Endothelial cell of umbilical vein (primary cell): ENCODE data around the gene TOR4A. TPM values are rescaled to one million over a fixed set of nuclear protein-coding genes. Genes with fewer than 3 reads are reported as not detected.

Experiments used
- BruUV-seq: library from RNA; stranded (reverse); fragments of 400-500 nt; replicated peaks from 2 replicates; lab custom pipeline; 2021; lab: Mats Ljungman, UMichigan
- CTCF ChIA-PET: fragments of 300-600, 350-600 bp; sonication (Branson Sonifier 250); formaldehyde crosslinking; loops from one replicate; lab custom pipeline; 2021; ENCODE audit warnings: antibody characterized with exemption, inconsistent platforms; lab: Charles Lee
- POLR2A ChIA-PET: fragments of 300-600, 350-600 bp; sonication (Branson Sonifier 250); formaldehyde crosslinking; loops from one replicate; lab custom pipeline; 2021; ENCODE audit warnings: antibody characterized with exemption, inconsistent platforms; lab: Charles Lee
- DNase-seq: peaks from one replicate; pipeline ENCODE4 v3.0.0-alpha.2; 2011; ENCODE audit warnings: low read depth, low spot score
- FAIRE-seq: peaks from 2 replicates; lab custom pipeline; 2011; peaks lifted over from hg19 to GRCh38; lab: Jason Lieb, UNC
- H2AFZ ChIP-seq: 2 replicates; pipeline ENCODE4 v1.6.0; 2012; ENCODE audit warnings: low read depth, low read length, control low read depth, inconsistent platforms
- H3K27ac ChIP-seq: 2 replicates; pipeline ENCODE4 v1.5.1; 2011; ENCODE audit warnings: low read depth, mild to moderate bottlenecking, control low read depth, low read length, moderate library complexity; ENCODE audit not compliant: insufficient read depth
- H3K27me3 ChIP-seq, 2 experiments: 2 replicates each; pipeline versions ENCODE4 v1.6.0 to v1.6.1; 2011; ENCODE audit warnings: low read length in 2 of 2, mixed read lengths in 1 of 2; ENCODE audit not compliant: control insufficient read depth in 2 of 2, insufficient read depth in 2 of 2
- H3K36me3 ChIP-seq, 2 experiments: 2 replicates in 1 of 2; 3 replicates in 1 of 2; pipeline ENCODE4 v1.5.1; 2011; ENCODE audit warnings: low read length in 2 of 2, mild to moderate bottlenecking in 1 of 2, moderate library complexity in 1 of 2; ENCODE audit not compliant: control insufficient read depth in 2 of 2, insufficient read depth in 2 of 2; ENCODE audit errors: extremely low read depth in 1 of 2
- H3K4me1 ChIP-seq: 3 replicates; pipeline ENCODE4 v1.5.1; 2011; ENCODE audit warnings: mild to moderate bottlenecking, low read length; ENCODE audit not compliant: control insufficient read depth, insufficient read depth; ENCODE audit errors: extremely low read depth
- H3K4me2 ChIP-seq: 2 replicates; pipeline ENCODE4 v1.6.1; 2011; ENCODE audit warnings: low read length, control low read depth, mixed read lengths; ENCODE audit not compliant: insufficient read depth
- H3K4me3 ChIP-seq, 3 experiments: fragments of 200-600 bp in 1 of 3; sonication (generic), shearing (Covaris generic) in 1 of 3; replicated peaks in 1 of 3; 2 replicates each; pipeline ENCODE4 v1.5.1; 2011 to 2016; ENCODE audit warnings: control low read depth in 3 of 3, low read length in 3 of 3, mild to moderate bottlenecking in 2 of 3, inconsistent platforms in 1 of 3, low read depth in 1 of 3, moderate library complexity in 1 of 3; ENCODE audit not compliant: insufficient read depth in 1 of 3
- H3K79me2 ChIP-seq: 2 replicates; pipeline ENCODE4 v1.6.0; 2012; ENCODE audit warnings: low read length, inconsistent platforms; ENCODE audit not compliant: control insufficient read depth, insufficient read depth
- H3K9ac ChIP-seq: replicated peaks from 2 replicates; pipeline ENCODE3; 2011; ENCODE audit warnings: low read length, control low read depth; ENCODE audit not compliant: insufficient read depth; ENCODE audit errors: extremely low read depth
- H3K9me1 ChIP-seq: replicated peaks from 3 replicates; pipeline ENCODE4 v1.6.0; 2011; ENCODE audit warnings: mild to moderate bottlenecking, low read length; ENCODE audit not compliant: control insufficient read depth, insufficient read depth; ENCODE audit errors: extremely low read depth
- H3K9me3 ChIP-seq: replicated peaks from 2 replicates; pipeline ENCODE4 v1.5.1; 2012; ENCODE audit warnings: low read length, inconsistent platforms; ENCODE audit not compliant: control insufficient read depth, insufficient read depth
- H4K20me1 ChIP-seq: replicated peaks from 2 replicates; pipeline ENCODE3; 2011; ENCODE audit warnings: mild to moderate bottlenecking, low read length; ENCODE audit not compliant: control insufficient read depth, insufficient read depth; ENCODE audit errors: extremely low read depth
- EZH2 ChIP-seq: IDR thresholded peaks from 2 replicates; pipeline ENCODE4 v1.6.1; 2012; ENCODE audit warnings: borderline replicate concordance, low read depth, mild to moderate bottlenecking, moderate library complexity, low read length, inconsistent platforms; ENCODE audit not compliant: severe bottlenecking
- GATA2 ChIP-seq: IDR thresholded peaks from 2 replicates; pipeline ENCODE4 v1.7.0; 2011; ENCODE audit warnings: low read depth, mild to moderate bottlenecking, moderate library complexity, mixed read lengths, low read length; ENCODE audit not compliant: insufficient read length, insufficient read depth
- JUN ChIP-seq: IDR thresholded peaks from 2 replicates; pipeline ENCODE4 v1.6.1; 2011; ENCODE audit warnings: borderline replicate concordance, low read depth; ENCODE audit not compliant: insufficient read length, insufficient read depth
- MYC ChIP-seq: IDR thresholded peaks from one replicate; pipeline ENCODE4 v1.6.1; 2011; ENCODE audit warnings: mild to moderate bottlenecking, low read depth, low read length
- POLR2A ChIP-seq: IDR thresholded peaks from 2 replicates; pipeline ENCODE4 v1.6.1; 2012; ENCODE audit warnings: low read depth, mild to moderate bottlenecking, control low read depth, low read length
- dilution Hi-C: fragments of 300-500 bp; cut with MboI; formaldehyde crosslinking; loops from one replicate; pipeline ENCODE4 v1.15.0; 2019; ENCODE audit warnings: low sequenced_read_pairs; ENCODE audit not compliant: extremely low pct_ligation_motif_present
- intact Hi-C: fragments of 100-400 bp; cut with micrococcal nuclease; formaldehyde crosslinking; loops from one replicate; pipeline ENCODE4 v1.10.0; 2022
- polyA plus RNA-seq, 4 experiments: library from polyadenylated mRNA; depleted of rRNA in 3 of 4; stranded (reverse) in 3 of 4; unstranded in 1 of 4; fragments of >200 nt; gene quantifications; 2 replicates each; pipeline versions ENCODE4 v1.2.1 to v1.2.3, GENCODE V29; 2011 to 2012; ENCODE audit warnings: missing spikeins in 1 of 4
- total RNA-seq: library from RNA; stranded (reverse); gene quantifications from 2 replicates; pipeline ENCODE4 v1.2.3, GENCODE V29; 2021
- TF ChIP-seq, protein P1 (sequence below), 2 donors: IDR thresholded peaks; 1 replicate in 1 of 2; 2 replicates in 1 of 2; pipeline ENCODE4 v1.5.1; 2011; ENCODE audit warnings: low read length in 2 of 2, mild to moderate bottlenecking in 2 of 2, moderate library complexity in 2 of 2, control low read depth in 1 of 2, inconsistent platforms in 1 of 2, low read depth in 1 of 2; ENCODE audit not compliant: insufficient read depth in 1 of 2; ENCODE audit errors: extremely low read depth in 1 of 2
- TF ChIP-seq, protein P2 (sequence below): IDR thresholded peaks from 2 replicates; pipeline ENCODE4 v1.6.1; 2011; ENCODE audit not compliant: insufficient read depth, insufficient read length

The TOR4A gene
- total and polyA plus RNA-seq, 2 donors (not counting 3 experiments of a cell fraction or from before 2014, with no cell fraction given) = 32.4 to 48.0 TPM

DNA sequence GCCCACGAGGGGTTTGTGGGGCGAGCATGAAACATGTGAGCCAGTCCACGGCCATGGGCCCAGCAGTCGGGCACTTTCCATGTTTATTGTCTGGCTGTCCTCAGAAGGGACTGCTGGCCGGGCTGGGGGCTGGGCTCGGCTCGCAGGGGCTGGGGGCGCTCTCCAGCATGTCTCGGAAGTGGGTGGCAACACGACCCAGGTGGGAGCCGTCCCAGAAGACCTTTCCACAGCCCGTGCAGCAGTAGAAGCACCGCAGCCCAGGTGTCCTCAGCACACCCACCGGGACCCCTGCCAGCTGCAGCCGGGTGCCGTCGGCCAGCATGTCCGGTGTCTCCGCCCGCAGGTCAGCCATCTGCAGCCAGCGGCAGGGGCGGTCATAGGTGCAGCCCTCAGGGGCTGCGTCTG is 29.3 kb downstream of the TOR4A start:
- Histone ChIP-seq H4K20me1 (no peaks in the 10 kb centered on the region), H3K9me1 (no peaks in the 10 kb centered on the region), H3K4me2 (no peak overlapping the region), H3K27ac (peak overlapping the region; percentile 97), H3K9me3 (no peaks in the 10 kb centered on the region), H3K27me3 (no peaks in the 10 kb centered on the region), H3K4me3 (no peak overlapping the region), H3K4me1 (peaks cover 36% of the 10 kb centered on the region), H3K79me2 (no peaks in the 10 kb centered on the region), H3K36me3 (no peaks in the 10 kb centered on the region), H3K9ac (no peak overlapping the region), H2AFZ (no peak overlapping the region)
- DNase-seq (no peak), FAIRE-seq (no peak)
- CTCF ChIA-PET = interaction anchor here (0.8 to 3.0 kb wide), 8 partner anchors 10 to 102 kb away, joined by 3 to 14 read pairs (median 4); no protein-coding TSS in a partner anchor
- no peak for TF ChIP-seq GATA2
- TF ChIP-seq, protein P1, sequence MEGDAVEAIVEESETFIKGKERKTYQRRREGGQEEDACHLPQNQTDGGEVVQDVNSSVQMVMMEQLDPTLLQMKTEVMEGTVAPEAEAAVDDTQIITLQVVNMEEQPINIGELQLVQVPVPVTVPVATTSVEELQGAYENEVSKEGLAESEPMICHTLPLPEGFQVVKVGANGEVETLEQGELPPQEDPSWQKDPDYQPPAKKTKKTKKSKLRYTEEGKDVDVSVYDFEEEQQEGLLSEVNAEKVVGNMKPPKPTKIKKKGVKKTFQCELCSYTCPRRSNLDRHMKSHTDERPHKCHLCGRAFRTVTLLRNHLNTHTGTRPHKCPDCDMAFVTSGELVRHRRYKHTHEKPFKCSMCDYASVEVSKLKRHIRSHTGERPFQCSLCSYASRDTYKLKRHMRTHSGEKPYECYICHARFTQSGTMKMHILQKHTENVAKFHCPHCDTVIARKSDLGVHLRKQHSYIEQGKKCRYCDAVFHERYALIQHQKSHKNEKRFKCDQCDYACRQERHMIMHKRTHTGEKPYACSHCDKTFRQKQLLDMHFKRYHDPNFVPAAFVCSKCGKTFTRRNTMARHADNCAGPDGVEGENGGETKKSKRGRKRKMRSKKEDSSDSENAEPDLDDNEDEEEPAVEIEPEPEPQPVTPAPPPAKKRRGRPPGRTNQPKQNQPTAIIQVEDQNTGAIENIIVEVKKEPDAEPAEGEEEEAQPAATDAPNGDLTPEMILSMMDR (IDR thresholded peaks at IDR 0.05; ENCODE audit: extremely low read depth in 1 of 2, insufficient read depth in 1 of 2, low read depth in 1 of 2, low read length in 2 of 2) = no peak
- TF ChIP-seq, protein P2, sequence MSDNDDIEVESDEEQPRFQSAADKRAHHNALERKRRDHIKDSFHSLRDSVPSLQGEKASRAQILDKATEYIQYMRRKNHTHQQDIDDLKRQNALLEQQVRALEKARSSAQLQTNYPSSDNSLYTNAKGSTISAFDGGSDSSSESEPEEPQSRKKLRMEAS = no peak
- TF ChIP-seq EZH2 = no peak
- TF ChIP-seq MYC = no peak
- no peak for TF ChIP-seq POLR2A
- TF ChIP-seq JUN = no peak
- dilution Hi-C loops (no loop called here), intact Hi-C loops (no loop called here)
- POLR2A ChIA-PET = interaction anchor here (1.0 kb wide), 1 partner anchor 14 kb away, joined by 3 read pairs; no protein-coding TSS in a partner anchor
- BruUV-seq = no TSS peak
